HCT116 (cell line): Measurements from ENCODE around the gene PM20D2. TPM values are rescaled to one million over a fixed set of nuclear protein-coding genes. Genes with fewer than 3 reads are reported as not detected.

Source experiments
- ATAC-seq: fragments of 200-7000 bp; cut with Tn5 transposase; 2 replicates; pipeline ENCODE4 v1.9.1; 2020; ENCODE audit warnings: mild to moderate bottlenecking, moderate library complexity
- BruUV-seq: library from RNA; stranded (reverse); fragments of 400-500 nt; replicated peaks from 2 replicates; lab custom pipeline; 2021; lab: Mats Ljungman, UMichigan
- CTCF ChIA-PET: fragments of 300-600 bp; sonication (Branson Sonifier 250); formaldehyde crosslinking; loops from one replicate; lab custom pipeline; 2021; ENCODE audit warnings: antibody characterized with exemption; lab: Charles Lee
- POLR2A ChIA-PET: fragments of 300-600, 350-600 bp; sonication (Branson Sonifier 250); formaldehyde crosslinking; loops from one replicate; lab custom pipeline; 2021; ENCODE audit warnings: antibody characterized with exemption; lab: Charles Lee
- RAD21 ChIA-PET, 2 experiments: fragments of 300-600 bp; sonication (Branson Sonifier 250); formaldehyde crosslinking; loops; one replicate each; lab custom pipeline; 2023; ENCODE audit warnings: low total read pairs in 2 of 2; ENCODE audit not compliant: uncharacterized antibody in 2 of 2, unreplicated experiment in 2 of 2, low non-redundant PET in 1 of 2; lab: Charles Lee
- DNase-seq: peaks from one replicate; pipeline ENCODE4 v3.0.0-alpha.2; 2010; ENCODE audit warnings: low read depth, low spot score
- H2AFZ ChIP-seq: fragments of 200-600 bp; shearing (Covaris generic), sonication (generic); 2 replicates; pipeline ENCODE4 v1.6.1; 2017; ENCODE audit warnings: low read depth, mixed run types, mixed read lengths, antibody characterized with exemption, low read length; ENCODE audit not compliant: poor library complexity, severe bottlenecking
- H3K27ac ChIP-seq: 2 replicates; pipeline ENCODE4 v1.5.1; 2012; ENCODE audit warnings: low read depth, low read length
- H3K27me3 ChIP-seq: fragments of 200-600 bp; sonication (generic); 2 replicates; pipeline ENCODE4 v1.6.1; 2016; ENCODE audit warnings: mixed run types, low read length, mixed read lengths; ENCODE audit not compliant: insufficient read depth
- H3K36me3 ChIP-seq, 2 experiments: fragments of 200-500 bp in 1 of 2; fragments of 200-600 bp in 1 of 2; sonication (Bioruptor generic) in 1 of 2; sonication (generic) in 1 of 2; 2 replicates each; pipeline versions ENCODE4 v1.5.1 to v1.6.1; 2014 to 2016; ENCODE audit warnings: low read length in 2 of 2, inconsistent platforms in 1 of 2, mixed read lengths in 1 of 2, mixed run types in 1 of 2; ENCODE audit not compliant: insufficient read depth in 2 of 2, control insufficient read depth in 1 of 2
- H3K4me1 ChIP-seq, 2 experiments: fragments of 200-600 bp in 1 of 2; sonication (generic) in 1 of 2; 2 replicates each; pipeline versions ENCODE4 v1.5.1 to v1.6.1; 2012 to 2017; ENCODE audit warnings: low read length in 2 of 2, inconsistent platforms in 1 of 2, mild to moderate bottlenecking in 1 of 2, mixed read lengths in 1 of 2, mixed run types in 1 of 2, moderate library complexity in 1 of 2; ENCODE audit not compliant: insufficient read depth in 2 of 2, control insufficient read depth in 1 of 2
- H3K4me2 ChIP-seq: fragments of 200-600 bp; sonication (generic); 2 replicates; pipeline ENCODE4 v1.6.1; 2017; ENCODE audit warnings: mixed run types, low read length, mixed read lengths
- H3K4me3 ChIP-seq, 2 experiments: fragments of 200-600 bp in 1 of 2; sonication (generic) in 1 of 2; replicated peaks in 1 of 2; 2 replicates each; pipeline ENCODE4 v1.5.1; 2011 to 2016; ENCODE audit warnings: low read length in 2 of 2, control low read depth in 1 of 2, low read depth in 1 of 2, mild to moderate bottlenecking in 1 of 2, mixed read lengths in 1 of 2, mixed run types in 1 of 2
- H3K79me2 ChIP-seq: fragments of 200-600 bp; sonication (generic); 2 replicates; pipeline ENCODE4 v1.6.1; 2017; ENCODE audit warnings: mild to moderate bottlenecking, mixed run types, low read length, moderate library complexity, mixed read lengths; ENCODE audit not compliant: insufficient read depth
- H3K9ac ChIP-seq: fragments of 200-600 bp; sonication (generic); 2 replicates; pipeline ENCODE4 v1.6.1; 2016; ENCODE audit warnings: low read length, mixed read lengths
- H3K9me2 ChIP-seq: fragments of 200-600 bp; sonication (generic), shearing (Covaris generic); 2 replicates; pipeline ENCODE4 v1.6.1; 2017; ENCODE audit warnings: mixed run types, mild to moderate bottlenecking, moderate library complexity; ENCODE audit not compliant: insufficient read depth
- H3K9me3 ChIP-seq, 2 experiments: fragments of 200-500 bp in 1 of 2; fragments of 200-600 bp in 1 of 2; sonication (Bioruptor generic) in 1 of 2; sonication (generic) in 1 of 2; 2 replicates each; pipeline ENCODE4 v1.6.1; 2014 to 2017; ENCODE audit warnings: low read length in 2 of 2, mixed read lengths in 2 of 2, inconsistent platforms in 1 of 2, low read depth in 1 of 2, mild to moderate bottlenecking in 1 of 2, mixed run types in 1 of 2, moderate library complexity in 1 of 2; ENCODE audit not compliant: control insufficient read depth in 1 of 2, insufficient read depth in 1 of 2
- H4K20me1 ChIP-seq: fragments of 200-600 bp; sonication (generic), shearing (Covaris generic); 2 replicates; pipeline ENCODE4 v1.6.1; 2017; ENCODE audit warnings: mixed run types, mild to moderate bottlenecking, moderate library complexity; ENCODE audit not compliant: insufficient read depth
- CBX3 ChIP-seq: IDR thresholded peaks from 2 replicates; pipeline ENCODE4 v1.6.1; 2012; ENCODE audit warnings: low read depth
- CEBPB ChIP-seq: IDR thresholded peaks from 2 replicates; pipeline ENCODE4 v1.6.1; 2012; ENCODE audit warnings: low read depth
- EGR1 ChIP-seq: IDR thresholded peaks from 2 replicates; pipeline ENCODE4 v1.6.1; 2012; ENCODE audit warnings: low read depth
- ELF1 ChIP-seq: IDR thresholded peaks from 2 replicates; pipeline ENCODE4 v1.6.1; 2012; ENCODE audit warnings: low read depth, borderline replicate concordance
- EZH2phosphoT487 ChIP-seq: fragments of 200-600 bp; IDR thresholded peaks from 2 replicates; pipeline ENCODE4 v1.6.1; 2018; ENCODE audit warnings: antibody characterized with exemption, borderline replicate concordance
- JUND ChIP-seq: IDR thresholded peaks from 2 replicates; pipeline ENCODE4 v1.6.1; 2012
- POLR2A ChIP-seq: IDR thresholded peaks from 2 replicates; pipeline ENCODE4 v1.7.0; 2011; ENCODE audit warnings: borderline replicate concordance; ENCODE audit not compliant: insufficient read depth, insufficient read length; ENCODE audit errors: extremely low read depth
- POLR2AphosphoS5 ChIP-seq: IDR thresholded peaks from 2 replicates; pipeline ENCODE4 v1.6.1; 2011; ENCODE audit warnings: mild to moderate bottlenecking, low read depth, low read length, moderate library complexity
- SIN3A ChIP-seq: IDR thresholded peaks from 2 replicates; pipeline ENCODE4 v1.6.1; 2012; ENCODE audit warnings: low read depth
- SP1 ChIP-seq: IDR thresholded peaks from 2 replicates; pipeline ENCODE4 v1.6.1; 2012; ENCODE audit warnings: low read depth
- SRF ChIP-seq: IDR thresholded peaks from 2 replicates; pipeline ENCODE4 v1.6.1; 2012; ENCODE audit warnings: low read depth
- TCF7L2 ChIP-seq: IDR thresholded peaks from 2 replicates; pipeline ENCODE4 v1.7.0; 2011; ENCODE audit warnings: borderline replicate concordance, inconsistent platforms; ENCODE audit not compliant: insufficient read depth, insufficient read length; ENCODE audit errors: extremely low read depth
- YY1 ChIP-seq: IDR thresholded peaks from 2 replicates; pipeline ENCODE4 v1.6.1; 2011; ENCODE audit warnings: low read length, low read depth, moderate library complexity, mild to moderate bottlenecking; ENCODE audit not compliant: insufficient replicate concordance; ENCODE audit errors: extremely low read depth
- ZFX ChIP-seq: fragments of 450-650 bp; IDR thresholded peaks from 2 replicates; pipeline ENCODE4 v1.6.1; 2017
- intact Hi-C: fragments of 100-400 bp; cut with micrococcal nuclease; formaldehyde crosslinking; loops from 2 replicates; pipeline ENCODE4 v1.10.0; 2022
- total RNA-seq: library from RNA; stranded (reverse); gene quantifications from one replicate; pipeline ENCODE4 v1.2.1, GENCODE V29; 2021; ENCODE audit not compliant: unreplicated experiment
- TF ChIP-seq, protein P1 (sequence below), 3 experiments: fragments of 200-600 bp in 1 of 3; sonication (generic) in 1 of 3; IDR thresholded peaks in 2 of 3; conservative IDR thresholded peaks in 1 of 3; 2 replicates each; pipeline ENCODE4 v1.5.1; 2012 to 2017; ENCODE audit warnings: low read depth in 2 of 3, low read length in 2 of 3, antibody characterized with exemption in 1 of 3, borderline replicate concordance in 1 of 3, control low read depth in 1 of 3, mild to moderate bottlenecking in 1 of 3, mixed read lengths in 1 of 3, mixed run types in 1 of 3, moderate library complexity in 1 of 3; ENCODE audit not compliant: insufficient read depth in 1 of 3
- TF ChIP-seq, protein P2 (sequence below): IDR thresholded peaks from 2 replicates; pipeline ENCODE4 v1.6.1; 2012
- TF ChIP-seq, protein P3 (sequence below): IDR thresholded peaks from 2 replicates; pipeline ENCODE4 v1.6.1; 2011; ENCODE audit warnings: mild to moderate bottlenecking, low read length, moderate library complexity; ENCODE audit not compliant: insufficient replicate concordance; ENCODE audit errors: extremely low read depth
- TF ChIP-seq, protein P4 (sequence below): IDR thresholded peaks from 2 replicates; pipeline ENCODE4 v1.6.1; 2012
- TF ChIP-seq, protein P5 (sequence below): IDR thresholded peaks from 2 replicates; pipeline ENCODE4 v1.6.1; 2012; ENCODE audit warnings: low read depth

Gene PM20D2
- total RNA-seq, 1 experiment from 2014 or later = 29.2 TPM

DNA sequence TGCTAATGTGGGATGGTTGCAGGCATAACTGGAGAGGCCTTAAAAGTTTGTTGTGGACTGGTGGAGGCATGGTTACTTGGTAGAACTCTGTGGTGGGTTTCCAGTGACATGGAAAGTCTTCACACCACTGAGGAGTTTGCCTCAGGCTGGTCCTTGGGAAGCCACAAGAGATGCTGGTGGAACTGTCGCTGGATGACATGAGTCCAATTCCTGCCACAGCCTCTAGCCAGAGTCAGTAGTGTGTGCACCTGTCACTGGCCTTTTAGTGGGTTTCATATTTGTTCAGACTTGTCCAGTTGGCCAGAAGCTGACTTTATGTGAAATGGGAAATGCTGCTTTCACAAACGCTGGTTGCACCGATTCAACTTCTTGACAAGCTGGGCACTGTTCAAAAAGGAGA is 14.3 kb upstream of the PM20D2 start:
- Histone ChIP-seq H3K9me2 (no peaks in the 10 kb centered on the region), H3K27me3 (no peaks in the 10 kb centered on the region), H2AFZ (no peak overlapping the region), H3K36me3 (no peaks in the 10 kb centered on the region), H3K9ac (no peak overlapping the region), H3K4me2 (no peak overlapping the region), H4K20me1 (no peaks in the 10 kb centered on the region), H3K4me1 (no peaks in the 10 kb centered on the region), H3K4me3 (no peak overlapping the region), H3K27ac (no peak overlapping the region), H3K9me3 (no peaks in the 10 kb centered on the region), H3K79me2 (no peaks in the 10 kb centered on the region)
- RAD21 ChIA-PET = no interaction called here
- POLR2A ChIA-PET = no interaction called here
- no TSS peak for BruUV-seq
- intact Hi-C loops = no loop called here
- DNase-seq (no peak), ATAC-seq (no peak)
- CTCF ChIA-PET = no interaction called here
- TF ChIP-seq TCF7L2 (no peak), YY1 (no peak), EZH2phosphoT487 (no peak), SIN3A (no peak), POLR2A (no peak), CEBPB (no peak), ELF1 (no peak), CBX3 (no peak), JUND (no peak), EGR1 (no peak), POLR2AphosphoS5 (no peak), ZFX (no peak), SRF (no peak), SP1 (no peak)
- TF ChIP-seq, protein P1, sequence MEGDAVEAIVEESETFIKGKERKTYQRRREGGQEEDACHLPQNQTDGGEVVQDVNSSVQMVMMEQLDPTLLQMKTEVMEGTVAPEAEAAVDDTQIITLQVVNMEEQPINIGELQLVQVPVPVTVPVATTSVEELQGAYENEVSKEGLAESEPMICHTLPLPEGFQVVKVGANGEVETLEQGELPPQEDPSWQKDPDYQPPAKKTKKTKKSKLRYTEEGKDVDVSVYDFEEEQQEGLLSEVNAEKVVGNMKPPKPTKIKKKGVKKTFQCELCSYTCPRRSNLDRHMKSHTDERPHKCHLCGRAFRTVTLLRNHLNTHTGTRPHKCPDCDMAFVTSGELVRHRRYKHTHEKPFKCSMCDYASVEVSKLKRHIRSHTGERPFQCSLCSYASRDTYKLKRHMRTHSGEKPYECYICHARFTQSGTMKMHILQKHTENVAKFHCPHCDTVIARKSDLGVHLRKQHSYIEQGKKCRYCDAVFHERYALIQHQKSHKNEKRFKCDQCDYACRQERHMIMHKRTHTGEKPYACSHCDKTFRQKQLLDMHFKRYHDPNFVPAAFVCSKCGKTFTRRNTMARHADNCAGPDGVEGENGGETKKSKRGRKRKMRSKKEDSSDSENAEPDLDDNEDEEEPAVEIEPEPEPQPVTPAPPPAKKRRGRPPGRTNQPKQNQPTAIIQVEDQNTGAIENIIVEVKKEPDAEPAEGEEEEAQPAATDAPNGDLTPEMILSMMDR (IDR thresholded peaks at IDR 0.05 in 2 of 3, conservative IDR thresholded peaks at IDR 0.05 in 1 of 3; ENCODE audit: borderline replicate concordance in 1 of 3, insufficient read depth in 1 of 3, low read depth in 2 of 3, low read length in 2 of 3) = no peak
- TF ChIP-seq, protein P2, sequence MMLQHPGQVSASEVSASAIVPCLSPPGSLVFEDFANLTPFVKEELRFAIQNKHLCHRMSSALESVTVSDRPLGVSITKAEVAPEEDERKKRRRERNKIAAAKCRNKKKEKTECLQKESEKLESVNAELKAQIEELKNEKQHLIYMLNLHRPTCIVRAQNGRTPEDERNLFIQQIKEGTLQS = no peak
- TF ChIP-seq, protein P3, sequence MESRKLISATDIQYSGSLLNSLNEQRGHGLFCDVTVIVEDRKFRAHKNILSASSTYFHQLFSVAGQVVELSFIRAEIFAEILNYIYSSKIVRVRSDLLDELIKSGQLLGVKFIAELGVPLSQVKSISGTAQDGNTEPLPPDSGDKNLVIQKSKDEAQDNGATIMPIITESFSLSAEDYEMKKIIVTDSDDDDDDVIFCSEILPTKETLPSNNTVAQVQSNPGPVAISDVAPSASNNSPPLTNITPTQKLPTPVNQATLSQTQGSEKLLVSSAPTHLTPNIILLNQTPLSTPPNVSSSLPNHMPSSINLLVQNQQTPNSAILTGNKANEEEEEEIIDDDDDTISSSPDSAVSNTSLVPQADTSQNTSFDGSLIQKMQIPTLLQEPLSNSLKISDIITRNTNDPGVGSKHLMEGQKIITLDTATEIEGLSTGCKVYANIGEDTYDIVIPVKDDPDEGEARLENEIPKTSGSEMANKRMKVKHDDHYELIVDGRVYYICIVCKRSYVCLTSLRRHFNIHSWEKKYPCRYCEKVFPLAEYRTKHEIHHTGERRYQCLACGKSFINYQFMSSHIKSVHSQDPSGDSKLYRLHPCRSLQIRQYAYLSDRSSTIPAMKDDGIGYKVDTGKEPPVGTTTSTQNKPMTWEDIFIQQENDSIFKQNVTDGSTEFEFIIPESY = no peak
- TF ChIP-seq, protein P4, sequence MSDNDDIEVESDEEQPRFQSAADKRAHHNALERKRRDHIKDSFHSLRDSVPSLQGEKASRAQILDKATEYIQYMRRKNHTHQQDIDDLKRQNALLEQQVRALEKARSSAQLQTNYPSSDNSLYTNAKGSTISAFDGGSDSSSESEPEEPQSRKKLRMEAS = no peak
- TF ChIP-seq, protein P5, sequence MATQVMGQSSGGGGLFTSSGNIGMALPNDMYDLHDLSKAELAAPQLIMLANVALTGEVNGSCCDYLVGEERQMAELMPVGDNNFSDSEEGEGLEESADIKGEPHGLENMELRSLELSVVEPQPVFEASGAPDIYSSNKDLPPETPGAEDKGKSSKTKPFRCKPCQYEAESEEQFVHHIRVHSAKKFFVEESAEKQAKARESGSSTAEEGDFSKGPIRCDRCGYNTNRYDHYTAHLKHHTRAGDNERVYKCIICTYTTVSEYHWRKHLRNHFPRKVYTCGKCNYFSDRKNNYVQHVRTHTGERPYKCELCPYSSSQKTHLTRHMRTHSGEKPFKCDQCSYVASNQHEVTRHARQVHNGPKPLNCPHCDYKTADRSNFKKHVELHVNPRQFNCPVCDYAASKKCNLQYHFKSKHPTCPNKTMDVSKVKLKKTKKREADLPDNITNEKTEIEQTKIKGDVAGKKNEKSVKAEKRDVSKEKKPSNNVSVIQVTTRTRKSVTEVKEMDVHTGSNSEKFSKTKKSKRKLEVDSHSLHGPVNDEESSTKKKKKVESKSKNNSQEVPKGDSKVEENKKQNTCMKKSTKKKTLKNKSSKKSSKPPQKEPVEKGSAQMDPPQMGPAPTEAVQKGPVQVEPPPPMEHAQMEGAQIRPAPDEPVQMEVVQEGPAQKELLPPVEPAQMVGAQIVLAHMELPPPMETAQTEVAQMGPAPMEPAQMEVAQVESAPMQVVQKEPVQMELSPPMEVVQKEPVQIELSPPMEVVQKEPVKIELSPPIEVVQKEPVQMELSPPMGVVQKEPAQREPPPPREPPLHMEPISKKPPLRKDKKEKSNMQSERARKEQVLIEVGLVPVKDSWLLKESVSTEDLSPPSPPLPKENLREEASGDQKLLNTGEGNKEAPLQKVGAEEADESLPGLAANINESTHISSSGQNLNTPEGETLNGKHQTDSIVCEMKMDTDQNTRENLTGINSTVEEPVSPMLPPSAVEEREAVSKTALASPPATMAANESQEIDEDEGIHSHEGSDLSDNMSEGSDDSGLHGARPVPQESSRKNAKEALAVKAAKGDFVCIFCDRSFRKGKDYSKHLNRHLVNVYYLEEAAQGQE = no peak
